ENCODE results near the gene FUT7. TPM values are rescaled to one million over a fixed set of nuclear protein-coding genes. Genes with fewer than 3 reads are reported as not detected.

Gene FUT7
- total and polyA plus RNA-seq, 9 of the 15 experiments (the other 6 are each of a cell fraction or from before 2014, with no cell fraction given), result not detected

DNA sequence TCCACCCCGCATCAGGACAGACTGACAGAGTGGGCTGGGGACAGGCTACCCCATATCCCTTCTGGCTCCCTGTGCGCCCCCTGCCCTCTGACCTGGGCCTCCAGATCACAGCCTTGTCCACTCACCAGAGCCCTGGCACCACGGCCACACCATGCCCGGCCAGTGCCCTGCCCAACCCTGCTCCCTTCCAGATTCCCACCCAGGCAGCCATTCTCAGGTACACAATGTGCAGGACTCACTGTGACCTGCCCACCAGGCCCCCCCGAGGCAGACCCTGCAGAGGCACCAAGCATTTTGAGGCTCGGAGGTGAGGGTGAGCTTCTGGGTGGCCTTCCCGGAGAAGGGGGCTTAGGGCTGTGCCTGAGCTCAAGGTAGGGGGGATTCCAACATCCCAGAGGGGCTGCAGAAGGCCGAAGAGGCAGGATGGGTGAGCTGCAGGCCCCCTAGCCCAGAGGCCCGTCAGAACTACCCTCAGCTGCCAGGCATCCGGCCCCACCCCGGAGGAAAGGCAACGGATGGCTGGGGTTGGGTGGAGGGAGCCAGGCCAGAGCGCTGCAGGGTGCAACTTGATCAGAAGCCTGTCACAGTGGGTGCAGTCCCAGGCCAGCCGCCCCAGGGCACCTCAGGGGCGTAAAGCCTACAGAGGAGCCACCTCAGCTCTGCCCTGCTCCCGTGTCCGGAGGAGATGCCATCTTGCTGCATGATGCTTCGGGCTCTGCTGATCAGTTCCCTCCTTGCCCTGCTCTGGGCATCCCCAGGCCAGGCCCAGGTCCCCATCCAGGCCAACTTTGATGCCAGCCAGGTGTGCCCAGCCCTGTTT, 49.4 kb downstream of the FUT7 start, which contains the start of gene LCNL1:
LCNL1 (plus strand) TSS at position 762 of the 820 bp plus-strand sequence. CDS start 594 bp downstream, outside the sequence.
- Histone ChIP-seq H3K4me1 (replicated peaks in 1 of 2; ENCODE audit: control insufficient read depth in 2 of 2, insufficient read depth in 2 of 2, low read length in 2 of 2) (peaks cover 9 to 79% of the 10 kb centered on the region in 2 experiments; a peak in 4 of 5 replicates), H3K4me2 (ENCODE audit: insufficient read depth, low read length) (no peak within 1 kb of the TSS), H3K79me2 (ENCODE audit: control insufficient read depth, insufficient read depth, low read length) (no peaks in the 10 kb centered on the region), H3K9ac (ENCODE audit: insufficient read depth in 1 of 2, low read depth in 2 of 2, low read length in 2 of 2) (peak within 1 kb of the TSS in 1 of 2 experiments; percentile 76; a peak in 2 of 4 replicates), H3K4me3 (no peak within 1 kb of the TSS), H3K9me1 (ENCODE audit: control insufficient read depth, insufficient read depth, low read length) (no peaks in the 10 kb centered on the region), H2AFZ (ENCODE audit: low read depth, low read length) (no peak within 1 kb of the TSS), H3K27me3 (ENCODE audit: control insufficient read depth in 2 of 2, insufficient read depth in 2 of 2, low read length in 2 of 2) (no peaks in the 10 kb centered on the region), H4K20me1 (replicated peaks; ENCODE audit: control insufficient read depth, insufficient read depth, low read length) (no peaks in the 10 kb centered on the region), H3K9me3 (replicated peaks; ENCODE audit: control insufficient read depth, insufficient read depth, low read depth, low read length) (no peaks in the 10 kb centered on the region), H3K36me3 (ENCODE audit: control insufficient read depth, insufficient read depth, low read length) (no peaks in the 10 kb centered on the region), H3K27ac (ENCODE audit: extremely low read depth, low read depth, low read length) (no peak within 1 kb of the TSS)
- POLR2A ChIA-PET, result interaction anchor here (0.6 kb wide), 1 partner anchor 147 kb away, joined by 3 read pairs; no protein-coding TSS in a partner anchor
- WGBS (ENCODE audit: insufficient coverage, low coverage, missing lambda C conversion rate), result 43% methylated on average over 15 of the region's 18 CpGs
- in situ Hi-C loops (cut with MboI), result no loop called here
- CTCF ChIA-PET (ENCODE audit: low intra/inter-chr PET ratio), result no interaction called here
- BruUV-seq (replicated peaks), result no TSS peak
- DNase-seq (ENCODE audit: extremely low read depth in 1 of 4, low spot score in 3 of 4), result no peak
- intact Hi-C loops (cut with micrococcal nuclease), result no loop called here
- ATAC-seq, result no peak
- TF ChIP-seq PCBP1 (IDR thresholded peaks at IDR 0.05; ENCODE audit: low read depth, low read length, poor library complexity, severe bottlenecking) (no peak), SRSF1 (IDR thresholded peaks at IDR 0.05; ENCODE audit: low read depth, low read length) (no peak), PHF21A (IDR thresholded peaks at IDR 0.05; ENCODE audit: borderline replicate concordance, low read depth) (no peak), TRIM24 (IDR thresholded peaks at IDR 0.05) (no peak), SMARCA5 (IDR thresholded peaks at IDR 0.05) (no peak), E2F3 (CRISPR knock-in tag; IDR thresholded peaks at IDR 0.05) (no peak), ZEB2 (IDR thresholded peaks at IDR 0.05) (no peak), FOXK1 (CRISPR knock-in tag; IDR thresholded peaks at IDR 0.05; ENCODE audit: borderline replicate concordance) (no peak), CBFA2T2 (conservative IDR thresholded peaks at IDR 0.05) (no peak), ZNF668 (CRISPR knock-in tag; IDR thresholded peaks at IDR 0.05) (no peak), GABPB1 (CRISPR knock-in tag; IDR thresholded peaks at IDR 0.05) (no peak), KDM5B (IDR thresholded peaks at IDR 0.05; ENCODE audit: insufficient replicate concordance, low read depth, low read length) (no peak)
- no peak for FAIRE-seq
